PC-3 (cell line): Measurements from ENCODE around the gene SLC45A3. TPM values are rescaled to one million over a fixed set of nuclear protein-coding genes. Genes with fewer than 3 reads are reported as not detected.

ENCODE experiments used
- ATAC-seq: fragments of 200-7000 bp; cut with Tn5 transposase; 2 replicates; pipeline ENCODE4 v1.9.1; 2020; ENCODE audit warnings: mild to moderate bottlenecking, moderate library complexity
- BruUV-seq: library from RNA; stranded (reverse); fragments of 400-500 nt; replicated peaks from 2 replicates; lab custom pipeline; 2021; lab: Mats Ljungman, UMichigan
- CTCF ChIA-PET: fragments of 300-600 bp; sonication (Branson Sonifier 250); formaldehyde crosslinking; loops from one replicate; lab custom pipeline; 2022; ENCODE audit warnings: antibody characterized with exemption; lab: Charles Lee
- POLR2A ChIA-PET: fragments of 300-600 bp; sonication (Branson Sonifier 250); formaldehyde crosslinking; loops from one replicate; lab custom pipeline; 2022; ENCODE audit warnings: antibody characterized with exemption; ENCODE audit not compliant: unreplicated experiment; lab: Charles Lee
- DNase-seq: peaks from one replicate; pipeline ENCODE4 v3.0.0-alpha.2; 2015
- H2AFZ ChIP-seq: fragments of 300-600 bp; sonication (generic); 2 replicates; pipeline ENCODE4 v1.6.0; 2016; ENCODE audit warnings: antibody characterized with exemption, low read length
- H3F3A ChIP-seq: fragments of 300-600 bp; sonication (generic); one replicate; pipeline ENCODE4 v1.6.0; 2017; ENCODE audit warnings: antibody characterized with exemption, low read length, control low read depth, mild to moderate bottlenecking; ENCODE audit not compliant: unreplicated experiment
- H3K27ac ChIP-seq: fragments of 300-600 bp; sonication (generic); 2 replicates; pipeline ENCODE4 v1.5.1; 2016; ENCODE audit warnings: mild to moderate bottlenecking, low read length
- H3K27me3 ChIP-seq: fragments of 300-600 bp; sonication (generic); 2 replicates; pipeline ENCODE4 v1.6.1; 2016; ENCODE audit warnings: low read length, mixed read lengths
- H3K36me3 ChIP-seq: fragments of 300-600 bp; sonication (generic); 2 replicates; pipeline ENCODE4 v1.6.1; 2016; ENCODE audit warnings: low read depth, mixed run types, low read length, mixed read lengths
- H3K4me1 ChIP-seq: fragments of 300-600 bp; sonication (generic); 2 replicates; pipeline ENCODE4 v1.5.1; 2016; ENCODE audit warnings: low read length; ENCODE audit not compliant: insufficient read depth
- H3K4me2 ChIP-seq: fragments of 300-600 bp; sonication (generic); 2 replicates; pipeline ENCODE4 v1.6.0; 2016; ENCODE audit warnings: low read length
- H3K4me3 ChIP-seq: fragments of 300-600 bp; sonication (generic); 2 replicates; pipeline ENCODE4 v1.5.1; 2016; ENCODE audit warnings: mild to moderate bottlenecking, low read length, mixed read lengths
- H3K79me2 ChIP-seq: fragments of 300-600 bp; sonication (generic); 2 replicates; pipeline ENCODE4 v1.6.1; 2017; ENCODE audit warnings: low read length, mixed read lengths
- H3K9ac ChIP-seq: fragments of 300-600 bp; sonication (generic); 2 replicates; pipeline ENCODE4 v1.6.0; 2016; ENCODE audit warnings: mild to moderate bottlenecking, low read length
- H3K9me2 ChIP-seq: fragments of 300-600 bp; sonication (generic); replicated peaks from 2 replicates; pipeline ENCODE4 v1.6.1; 2016; ENCODE audit warnings: mixed run types, low read length, mixed read lengths
- H3K9me3 ChIP-seq: fragments of 300-600 bp; sonication (generic); 2 replicates; pipeline ENCODE4 v1.6.1; 2016; ENCODE audit warnings: low read length, mixed read lengths
- H4K20me1 ChIP-seq: fragments of 300-600 bp; sonication (generic); 2 replicates; pipeline ENCODE4 v1.6.1; 2016; ENCODE audit warnings: low read length, mixed read lengths
- EZH2 ChIP-seq: fragments of 300-600 bp; sonication (generic); IDR thresholded peaks from one replicate; pipeline ENCODE4 v1.6.1; 2017; ENCODE audit warnings: antibody characterized with exemption, mild to moderate bottlenecking, low read length; ENCODE audit not compliant: unreplicated experiment
- EZH2phosphoT487 ChIP-seq: fragments of 300-600 bp; sonication (generic); IDR thresholded peaks from 2 replicates; pipeline ENCODE4 v1.6.1; 2018; ENCODE audit warnings: mild to moderate bottlenecking, antibody characterized with exemption, low read length, borderline replicate concordance
- intact Hi-C: fragments of 100-400 bp; cut with micrococcal nuclease; formaldehyde crosslinking; loops from 2 replicates; pipeline ENCODE4 v1.9.0; 2023
- total RNA-seq: library from RNA; depleted of rRNA; stranded (reverse); fragments of >200 nt; gene quantifications from 2 replicates; pipeline ENCODE4 v1.2.3, GENCODE V29; 2014
- TF ChIP-seq, protein P1 (sequence below): fragments of 300-600 bp; sonication (generic); conservative IDR thresholded peaks from 2 replicates; pipeline ENCODE4 v1.5.1; 2017; ENCODE audit warnings: antibody characterized with exemption, low read depth, mild to moderate bottlenecking, low read length

SLC45A3 gene
- total RNA-seq, 1 experiment from 2014 or later = 33.2 TPM

DNA sequence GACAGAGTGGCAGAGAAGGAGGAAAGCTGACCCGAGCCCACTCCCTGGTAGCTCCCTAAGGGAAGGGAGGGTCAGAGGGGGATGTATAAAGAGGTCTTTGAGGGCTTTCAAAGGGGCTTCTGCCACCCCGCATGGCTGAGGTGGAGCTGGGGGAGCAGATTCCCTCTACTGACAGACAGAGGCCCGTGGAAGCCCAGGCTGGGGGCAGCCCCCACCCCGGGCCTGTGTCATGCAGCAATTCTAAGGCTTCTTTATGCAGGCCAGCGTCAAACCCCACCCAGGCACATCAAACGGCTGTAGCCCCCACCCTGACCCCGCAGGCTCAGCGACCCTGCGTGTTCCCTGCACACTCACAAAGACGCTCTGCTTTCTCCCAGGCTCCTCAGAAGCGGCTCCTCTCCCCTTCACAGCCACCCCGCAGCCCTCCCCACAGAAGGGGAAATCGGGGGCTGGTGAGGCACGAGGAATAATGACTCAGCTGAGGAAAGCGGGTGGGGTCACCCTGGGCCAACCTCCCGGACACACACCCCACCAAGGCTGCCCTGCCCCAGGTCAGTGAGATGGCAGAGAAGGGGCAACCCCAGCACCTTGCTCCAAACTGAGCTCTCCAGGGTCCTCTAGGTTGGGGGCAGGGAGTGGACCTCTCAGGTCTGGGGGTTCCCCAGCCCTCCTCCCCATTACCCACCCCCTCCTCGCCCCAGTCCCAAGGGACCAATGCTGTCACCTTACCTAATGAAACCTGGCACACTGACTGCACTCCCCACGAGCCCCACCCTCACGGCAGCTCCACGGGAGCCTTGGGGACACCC lies 10.8 kb downstream of the SLC45A3 start:
- no TSS peak for BruUV-seq
- DNase-seq = no peak
- Histone ChIP-seq H2AFZ (no peak overlapping the region), H3K36me3 (no peaks in the 10 kb centered on the region), H3K9ac (no peak overlapping the region), H4K20me1 (no peaks in the 10 kb centered on the region), H3F3A (no peaks in the 10 kb centered on the region), H3K4me2 (no peak overlapping the region), H3K4me1 (peaks cover 66% of the 10 kb centered on the region), H3K9me3 (no peaks in the 10 kb centered on the region), H3K79me2 (peaks cover 56% of the 10 kb centered on the region), H3K27me3 (no peaks in the 10 kb centered on the region), H3K9me2 (no peaks in the 10 kb centered on the region), H3K4me3 (no peak overlapping the region), H3K27ac (no peak overlapping the region)
- no peak for ATAC-seq
- intact Hi-C loops = no loop called here
- ChIA-PET CTCF (interaction anchor here (1.4 kb wide), 1 partner anchor 42 kb away, joined by 4 read pairs; no protein-coding TSS in a partner anchor), POLR2A (no interaction called here)
- TF ChIP-seq EZH2phosphoT487 (no peak), EZH2 (no peak)
- TF ChIP-seq, protein P1, sequence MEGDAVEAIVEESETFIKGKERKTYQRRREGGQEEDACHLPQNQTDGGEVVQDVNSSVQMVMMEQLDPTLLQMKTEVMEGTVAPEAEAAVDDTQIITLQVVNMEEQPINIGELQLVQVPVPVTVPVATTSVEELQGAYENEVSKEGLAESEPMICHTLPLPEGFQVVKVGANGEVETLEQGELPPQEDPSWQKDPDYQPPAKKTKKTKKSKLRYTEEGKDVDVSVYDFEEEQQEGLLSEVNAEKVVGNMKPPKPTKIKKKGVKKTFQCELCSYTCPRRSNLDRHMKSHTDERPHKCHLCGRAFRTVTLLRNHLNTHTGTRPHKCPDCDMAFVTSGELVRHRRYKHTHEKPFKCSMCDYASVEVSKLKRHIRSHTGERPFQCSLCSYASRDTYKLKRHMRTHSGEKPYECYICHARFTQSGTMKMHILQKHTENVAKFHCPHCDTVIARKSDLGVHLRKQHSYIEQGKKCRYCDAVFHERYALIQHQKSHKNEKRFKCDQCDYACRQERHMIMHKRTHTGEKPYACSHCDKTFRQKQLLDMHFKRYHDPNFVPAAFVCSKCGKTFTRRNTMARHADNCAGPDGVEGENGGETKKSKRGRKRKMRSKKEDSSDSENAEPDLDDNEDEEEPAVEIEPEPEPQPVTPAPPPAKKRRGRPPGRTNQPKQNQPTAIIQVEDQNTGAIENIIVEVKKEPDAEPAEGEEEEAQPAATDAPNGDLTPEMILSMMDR = no peak

DNA sequence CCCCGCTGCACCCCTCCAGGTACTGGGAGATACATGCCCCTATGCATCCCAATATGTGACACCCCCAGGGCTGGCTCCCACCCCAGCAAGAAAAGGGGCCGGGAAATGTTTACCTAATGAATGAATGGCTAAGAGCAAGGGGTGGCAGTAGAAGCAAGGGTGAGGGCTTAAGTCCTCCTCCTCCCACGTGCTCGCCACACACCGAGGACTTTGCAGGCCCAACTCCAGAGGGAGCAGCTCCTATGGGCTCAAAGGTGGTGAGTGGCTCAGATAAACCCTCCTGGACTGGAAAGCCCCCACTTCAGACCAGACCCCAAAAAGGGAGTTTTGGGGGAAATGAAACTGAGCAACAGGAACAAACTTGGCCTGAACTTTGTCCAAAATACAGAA lies 11.4 kb downstream of the SLC45A3 start:
- Histone ChIP-seq H3K79me2 (peaks cover 57% of the 10 kb centered on the region), H4K20me1 (no peaks in the 10 kb centered on the region), H2AFZ (no peak overlapping the region), H3K36me3 (no peaks in the 10 kb centered on the region), H3K27me3 (no peaks in the 10 kb centered on the region), H3K4me1 (peaks cover 72% of the 10 kb centered on the region), H3K4me3 (no peak overlapping the region), H3K9ac (no peak overlapping the region), H3K9me3 (no peaks in the 10 kb centered on the region), H3K27ac (no peak overlapping the region), H3K4me2 (no peak overlapping the region), H3K9me2 (no peaks in the 10 kb centered on the region), H3F3A (no peaks in the 10 kb centered on the region)
- no TSS peak for BruUV-seq
- no peak for TF ChIP-seq EZH2
- TF ChIP-seq EZH2phosphoT487 = no peak
- TF ChIP-seq, protein P1 = no peak
- POLR2A ChIA-PET = no interaction called here
- no peak for DNase-seq
- intact Hi-C loops = no loop called here
- CTCF ChIA-PET = interaction anchor here (0.5 to 1.4 kb wide), 2 partner anchors 33 to 43 kb away, joined by 4 read pairs; no protein-coding TSS in a partner anchor
- ATAC-seq = no peak
